Activated T-helper 2 cell treated with anti-CD3 and anti-CD28 coated beads, Interferon-gamma antibody, Interleukin-2, Interleukin-4, amounts not matched to agents 10 μg/mL and 5 μg/mL and 100 μg/mL, durations not matched to agents 14 hours and 24 hours and 36 hours (primary cell): ENCODE data around the gene IL36B. TPM values are rescaled to one million over a fixed set of nuclear protein-coding genes. Genes with fewer than 3 reads are reported as not detected.

Source experiments
- DNase-seq: peaks from one replicate; pipeline ENCODE4 v3.0.0; 2021; ENCODE audit warnings: low spot score
- H3K27ac Mint-ChIP-seq: one replicate; pipeline ENCODE4 v1.8.0; 2021; ENCODE audit warnings: mixed read lengths
- H3K27me3 Mint-ChIP-seq: one replicate; pipeline ENCODE4 v1.8.0; 2021; ENCODE audit warnings: low read depth, mixed read lengths
- H3K36me3 Mint-ChIP-seq: one replicate; pipeline ENCODE4 v1.8.0; 2021; ENCODE audit warnings: low read depth, mixed read lengths
- H3K4me1 Mint-ChIP-seq: one replicate; pipeline ENCODE4 v1.8.0; 2021; ENCODE audit warnings: low read depth, mixed read lengths
- H3K4me3 Mint-ChIP-seq: one replicate; pipeline ENCODE4 v1.8.0; 2021; ENCODE audit warnings: low read depth, mild to moderate bottlenecking, moderate library complexity, mixed read lengths
- H3K9me3 Mint-ChIP-seq: one replicate; pipeline ENCODE4 v1.8.0; 2021; ENCODE audit warnings: mixed read lengths
- intact Hi-C: fragments of 100-400 bp; cut with micrococcal nuclease; formaldehyde crosslinking; loops from one replicate; pipeline ENCODE4 v1.15.1; 2023
- total RNA-seq: library from RNA; stranded (reverse); gene quantifications from 2 replicates; pipeline ENCODE4 v1.2.3, GENCODE V29; 2022

IL36B gene
- total RNA-seq, 1 donor from 2014 or later = not detected

DNA sequence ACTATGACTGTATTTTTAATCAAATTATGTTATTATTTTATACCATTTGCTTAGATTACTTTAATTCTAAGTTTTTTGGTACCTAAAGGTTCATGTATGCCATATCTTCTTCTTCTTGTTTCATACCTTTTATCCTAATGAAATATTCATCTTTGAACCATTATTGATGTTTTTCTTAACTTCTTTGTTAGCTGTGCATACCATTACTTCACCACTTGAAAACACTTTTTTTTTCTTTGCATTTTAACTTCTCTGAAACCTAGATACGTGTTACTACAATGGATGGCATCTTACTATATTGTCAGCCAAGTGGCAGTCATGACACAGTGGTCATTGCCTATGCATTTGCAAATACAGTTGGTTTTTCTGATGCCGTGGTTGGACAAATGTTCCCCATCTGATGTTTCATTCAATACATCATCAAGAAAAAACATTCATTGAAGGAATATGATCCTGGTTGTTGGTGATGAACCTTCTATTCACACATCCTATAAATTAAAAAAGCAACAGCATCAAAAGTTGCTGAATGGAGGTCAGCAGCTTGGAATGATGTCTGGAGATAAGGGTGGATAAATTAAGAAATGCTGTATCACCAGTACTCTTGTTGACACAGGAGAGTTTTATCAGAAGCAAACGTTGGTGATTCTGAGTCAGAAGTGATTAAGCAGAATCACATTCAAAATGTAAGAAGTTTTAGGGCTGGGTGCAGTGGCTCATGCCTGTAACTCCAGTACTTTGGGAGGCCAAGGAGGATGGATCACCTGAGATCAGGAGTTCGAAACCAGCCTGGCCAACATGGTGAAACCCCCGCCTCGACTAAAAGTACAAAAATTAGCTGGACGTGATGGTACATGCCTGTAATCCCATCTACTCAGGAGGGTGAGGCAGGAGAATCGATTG is 40.0 kb downstream of the IL36B start:
- intact Hi-C loops = no loop called here
- Mint-ChIP-seq H3K27me3 (peaks cover 9% of the 10 kb centered on the region), H3K27ac (no peak overlapping the region), H3K4me1 (peaks cover 11% of the 10 kb centered on the region), H3K9me3 (no peaks in the 10 kb centered on the region), H3K36me3 (no peaks in the 10 kb centered on the region), H3K4me3 (no peak overlapping the region)
- DNase-seq = no peak

GRCh38 chr2:113011108-113011507 is 41.6 kb downstream of the IL36B start:
- Mint-ChIP-seq H3K27me3 (peaks cover 3% of the 10 kb centered on the region), H3K27ac (no peak overlapping the region), H3K9me3 (no peaks in the 10 kb centered on the region), H3K36me3 (no peaks in the 10 kb centered on the region), H3K4me3 (no peak overlapping the region), H3K4me1 (peaks cover 11% of the 10 kb centered on the region)
- no peak for DNase-seq
- intact Hi-C loops = no loop called here

DNA sequence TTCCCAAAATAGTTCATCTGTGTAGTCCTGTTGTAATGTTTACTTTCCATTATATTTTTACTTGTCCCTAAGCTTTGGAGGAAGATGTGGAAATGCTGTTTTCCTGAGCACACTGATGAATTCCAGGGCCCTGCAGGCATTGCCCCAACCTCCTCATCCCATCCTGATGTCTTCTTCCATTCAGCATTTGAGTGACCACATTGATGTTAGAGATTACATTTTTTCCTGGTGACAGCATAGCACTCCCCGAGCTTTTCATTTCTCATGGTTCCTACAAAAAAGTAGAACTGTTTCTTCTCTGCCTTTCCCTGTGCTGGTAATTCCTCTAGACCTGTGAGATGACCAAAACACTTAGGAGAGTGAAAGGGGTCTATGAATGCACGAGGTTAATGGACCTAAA is 42.6 kb downstream of the IL36B start:
- Mint-ChIP-seq H3K27ac (no peak overlapping the region), H3K27me3 (peaks cover 3% of the 10 kb centered on the region), H3K4me1 (peaks cover 11% of the 10 kb centered on the region), H3K4me3 (no peak overlapping the region), H3K9me3 (no peaks in the 10 kb centered on the region), H3K36me3 (no peaks in the 10 kb centered on the region)
- intact Hi-C loops = no loop called here
- DNase-seq = no peak

GRCh38 chr2:113009622-113010021 is 43.0 kb downstream of the IL36B start:
- DNase-seq = no peak
- Mint-ChIP-seq H3K4me1 (peaks cover 11% of the 10 kb centered on the region), H3K4me3 (no peak overlapping the region), H3K9me3 (no peaks in the 10 kb centered on the region), H3K36me3 (no peaks in the 10 kb centered on the region), H3K27me3 (peaks cover 3% of the 10 kb centered on the region), H3K27ac (no peak overlapping the region)
- intact Hi-C loops = no loop called here

- no peak overlapping the region for H3K27ac Mint-ChIP-seq
- H3K4me1 Mint-ChIP-seq = peaks cover 11% of the 10 kb centered on the region
- no peaks in the 10 kb centered on the region for H3K9me3 Mint-ChIP-seq
- no peaks in the 10 kb centered on the region for H3K27me3 Mint-ChIP-seq
- no peak overlapping the region for H3K4me3 Mint-ChIP-seq
- intact Hi-C loops = no loop called here
- no peaks in the 10 kb centered on the region for H3K36me3 Mint-ChIP-seq
- no peak for DNase-seq
Measured at GRCh38 chr2:113007250-113007649, 45.4 kb downstream of the IL36B start.

GRCh38 chr2:113005030-113005509 is 47.6 kb downstream of the IL36B start, which contains the start of gene IL36A:
Gene IL36A (plus strand): TSS chr2:113005459. CDS start chr2:113005872, 413 bp downstream.
- Mint-ChIP-seq H3K27me3 (no peaks in the 10 kb centered on the region), H3K4me1 (peaks cover 4% of the 10 kb centered on the region), H3K4me3 (no peak within 1 kb of the TSS), H3K9me3 (peaks cover 18% of the 10 kb centered on the region), H3K27ac (no peak within 1 kb of the TSS), H3K36me3 (peaks cover 11% of the 10 kb centered on the region)
- DNase-seq = no peak
- intact Hi-C loops = no loop called here

GRCh38 chr2:113002677-113003076 is 50.0 kb downstream of the IL36B start:
- H3K4me1 Mint-ChIP-seq = peaks cover under 1% of the 10 kb centered on the region
- no peaks in the 10 kb centered on the region for H3K27me3 Mint-ChIP-seq
- DNase-seq = no peak
- peaks cover 17% of the 10 kb centered on the region for H3K36me3 Mint-ChIP-seq
- no peak overlapping the region for H3K27ac Mint-ChIP-seq
- peaks cover 37% of the 10 kb centered on the region for H3K9me3 Mint-ChIP-seq
- no peak overlapping the region for H3K4me3 Mint-ChIP-seq
- intact Hi-C loops = no loop called here

DNA sequence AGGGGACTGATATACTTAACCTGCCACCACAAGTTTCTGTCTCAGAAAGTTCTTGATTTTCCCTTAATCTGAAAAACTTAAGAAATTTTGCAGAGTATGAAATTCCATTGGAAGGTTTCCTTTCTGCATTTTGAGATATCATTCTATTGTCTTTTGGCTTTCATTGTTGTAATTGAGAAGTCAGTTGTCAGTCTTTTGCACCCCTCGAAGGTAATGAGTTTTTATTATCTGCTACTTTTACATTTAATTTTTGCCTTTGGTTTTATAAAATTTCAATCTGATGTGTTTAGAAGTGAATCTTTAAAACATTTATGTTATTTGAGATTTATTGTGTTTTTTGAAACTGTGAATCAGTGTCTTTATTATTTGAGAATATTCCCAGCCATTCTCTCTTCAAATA is 52.2 kb downstream of the IL36B start:
- DNase-seq = no peak
- Mint-ChIP-seq H3K27ac (no peak overlapping the region), H3K4me3 (no peak overlapping the region), H3K27me3 (no peaks in the 10 kb centered on the region), H3K36me3 (peaks cover 20% of the 10 kb centered on the region), H3K9me3 (peaks cover 39% of the 10 kb centered on the region), H3K4me1 (peaks cover 21% of the 10 kb centered on the region)
- intact Hi-C loops = no loop called here

GRCh38 chr2:112997151-112997550 is 55.5 kb downstream of the IL36B start:
- intact Hi-C loops = no loop called here
- Mint-ChIP-seq H3K4me1 (peaks cover 31% of the 10 kb centered on the region), H3K27ac (peak overlapping the region; percentile 64), H3K27me3 (no peaks in the 10 kb centered on the region), H3K36me3 (peaks cover 32% of the 10 kb centered on the region), H3K4me3 (no peak overlapping the region), H3K9me3 (peaks cover 57% of the 10 kb centered on the region)
- no peak for DNase-seq

- Mint-ChIP-seq H3K9me3 (peaks cover 58% of the 10 kb centered on the region), H3K27ac (peak overlapping the region; percentile 64), H3K36me3 (peaks cover 34% of the 10 kb centered on the region)
Measured at GRCh38 chr2:112996635-112997034, 56.0 kb downstream of the IL36B start.

GRCh38 chr2:112995346-112995920 is 57.2 kb downstream of the IL36B start:
- DNase-seq = no peak
- intact Hi-C loops = loop anchor here (2.0 kb wide), 1 partner anchor 15 kb away; no protein-coding TSS in a partner anchor
- H3K4me3 Mint-ChIP-seq = peak overlapping the region; percentile 51
- H3K9me3 Mint-ChIP-seq = peaks cover 57% of the 10 kb centered on the region
- H3K36me3 Mint-ChIP-seq = peaks cover 32% of the 10 kb centered on the region
- H3K27ac Mint-ChIP-seq = peak overlapping the region; percentile 71
- peaks cover 31% of the 10 kb centered on the region for H3K4me1 Mint-ChIP-seq
- H3K27me3 Mint-ChIP-seq = no peaks in the 10 kb centered on the region

More at GRCh38 chr2:112996635-112997034, 56.0 kb downstream of the IL36B start:
- Mint-ChIP-seq H3K4me1 (peaks cover 31% of the 10 kb centered on the region), H3K27me3 (no peaks in the 10 kb centered on the region), H3K4me3 (peak overlapping the region; percentile 40)
- intact Hi-C loops = no loop called here
- peak; percentile 70 for DNase-seq

DNA sequence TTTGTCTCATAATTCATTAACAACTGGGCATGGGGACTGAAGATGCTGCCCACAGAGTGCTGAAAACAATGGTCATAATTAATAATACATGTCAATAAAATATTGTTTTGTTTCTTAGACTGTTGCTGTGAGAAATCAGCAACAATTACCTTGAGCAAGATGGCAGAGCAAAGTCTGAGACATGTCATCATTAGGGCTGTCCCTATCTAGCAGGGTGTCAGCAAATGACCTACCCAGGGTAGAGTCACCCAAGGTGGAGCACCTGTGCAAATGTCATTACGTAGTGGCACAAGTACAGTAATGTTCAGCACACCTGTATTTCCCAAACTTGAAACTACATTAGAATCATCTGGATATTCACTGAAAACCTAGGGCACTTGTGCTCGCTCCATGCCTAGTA is 58.0 kb downstream of the IL36B start:
- Mint-ChIP-seq H3K27me3 (no peaks in the 10 kb centered on the region), H3K27ac (no peak overlapping the region), H3K4me1 (peaks cover 31% of the 10 kb centered on the region), H3K4me3 (no peak overlapping the region), H3K9me3 (peaks cover 57% of the 10 kb centered on the region), H3K36me3 (peaks cover 35% of the 10 kb centered on the region)
- intact Hi-C loops = loop anchor here (2.0 kb wide), 1 partner anchor 14 kb away; no protein-coding TSS in a partner anchor
- DNase-seq = no peak

DNA sequence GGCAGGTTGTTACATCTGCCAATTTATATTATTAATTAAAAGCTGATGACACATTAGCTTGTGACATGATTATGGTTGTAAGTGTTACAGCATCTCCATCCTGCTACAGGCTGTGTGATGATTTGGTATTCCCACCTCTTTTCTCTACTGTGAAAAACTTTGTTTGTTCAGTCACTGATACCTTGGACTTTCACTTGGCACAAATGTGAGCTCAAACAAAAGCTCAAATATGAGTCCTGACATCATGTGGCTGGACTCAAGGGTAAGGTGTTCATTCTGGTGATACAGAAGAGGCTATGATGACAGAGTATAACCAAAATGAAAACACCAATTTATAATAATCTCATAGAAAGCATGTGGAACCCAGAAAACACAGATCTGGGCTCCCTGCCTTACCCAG is 58.8 kb downstream of the IL36B start:
- peaks cover 58% of the 10 kb centered on the region for H3K9me3 Mint-ChIP-seq
- H3K36me3 Mint-ChIP-seq = peaks cover 35% of the 10 kb centered on the region
- H3K27ac Mint-ChIP-seq = no peak overlapping the region
- H3K27me3 Mint-ChIP-seq = no peaks in the 10 kb centered on the region
- H3K4me3 Mint-ChIP-seq = no peak overlapping the region
- peaks cover 31% of the 10 kb centered on the region for H3K4me1 Mint-ChIP-seq
- intact Hi-C loops = loop anchor here (2.0 kb wide), 1 partner anchor 13 kb away; no protein-coding TSS in a partner anchor
- DNase-seq = no peak
